Measurements from ENCODE around the gene OR51B5. TPM values are rescaled to one million over a fixed set of nuclear protein-coding genes. Genes with fewer than 3 reads are reported as not detected.

The OR51B5 gene
- polyA plus RNA-seq, 1 donor (not counting 4 experiments of a cell fraction or from before 2014, with no cell fraction given), result not detected

DNA sequence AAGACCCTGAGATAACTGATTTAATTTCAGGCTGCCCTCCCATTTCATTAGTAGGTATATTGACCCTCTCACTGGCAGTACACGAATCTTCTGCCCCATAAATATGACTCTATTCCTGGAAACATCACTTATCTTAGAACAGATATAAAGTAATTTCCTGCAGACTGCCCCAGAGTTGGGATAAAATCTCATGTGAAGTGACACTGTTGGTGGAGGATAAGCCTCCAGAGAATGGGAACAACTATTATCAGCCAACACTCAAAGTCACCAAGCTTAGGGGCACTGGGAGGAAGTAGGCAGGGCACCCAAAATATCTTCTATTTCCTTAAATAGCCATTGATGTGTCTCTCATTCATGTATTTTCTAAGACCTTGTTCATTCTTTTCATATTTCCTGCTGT lies 8.2 kb downstream of the OR51B5 start:
- FAIRE-seq, result no peak
- H3K9me3 ChIP-seq (ENCODE audit: control insufficient read depth, low read depth, low read length), result no peaks in the 10 kb centered on the region

GRCh38 chr11:5324197-5324596 lies 19.1 kb downstream of the OR51B5 start, which contains the start of gene OR51B2:
Gene OR51B2, minus strand, starts transcription at chr11:5324297. Its CDS starts 0 bp downstream, at chr11:5324297.
- no peak within 1 kb of the TSS for H2AFZ ChIP-seq (ENCODE audit: control insufficient read depth, low read length)
- dilution Hi-C loops (cut with MboI; ENCODE audit: extremely low pct_ligation_motif_present, low sequenced_read_pairs), result no loop called here
- no peaks in the 10 kb centered on the region for H4K20me1 ChIP-seq (ENCODE audit: control insufficient read depth, extremely low read depth, insufficient read depth, low read length)

More for the DNA sequence above, 8.2 kb downstream of the OR51B5 start:
- TF ChIP-seq CTCF (optimal IDR thresholded peaks at IDR 0.05 in 1 of 3, IDR thresholded peaks at IDR 0.05 in 1 of 3, conservative IDR thresholded peaks at IDR 0.05 in 1 of 3; ENCODE audit: extremely low read depth in 1 of 3, insufficient read depth in 2 of 3, low read length in 3 of 3) (no peak), EZH2 (IDR thresholded peaks at IDR 0.05; ENCODE audit: low read length) (no peak)
- dilution Hi-C loops (cut with MboI; ENCODE audit: extremely low pct_ligation_motif_present, low sequenced_read_pairs), result no loop called here
- Histone ChIP-seq H3K9me1 (ENCODE audit: control insufficient read depth, extremely low read depth, insufficient read depth, low read length) (no peaks in the 10 kb centered on the region), H2AFZ (ENCODE audit: control insufficient read depth, low read length) (no peak overlapping the region), H3K36me3 (ENCODE audit: control insufficient read depth in 2 of 2, extremely low read depth in 1 of 2, insufficient read depth in 2 of 2, low read length in 2 of 2) (no peaks in the 10 kb centered on the region), H3K4me3 (ENCODE audit: control insufficient read depth in 2 of 3, extremely low read depth in 1 of 3, insufficient read depth in 2 of 3, low read depth in 1 of 3, low read length in 3 of 3) (no peak overlapping the region), H3K27me3 (ENCODE audit: control insufficient read depth, extremely low read depth, insufficient read depth, low read length) (no peaks in the 10 kb centered on the region), H3K4me1 (ENCODE audit: control insufficient read depth, extremely low read depth, insufficient read depth, low read length) (no peaks in the 10 kb centered on the region), H3K27ac (ENCODE audit: control insufficient read depth, insufficient read depth, low read length) (no peak overlapping the region), H4K20me1 (ENCODE audit: control insufficient read depth, extremely low read depth, insufficient read depth, low read length) (no peaks in the 10 kb centered on the region), H3K4me2 (ENCODE audit: control insufficient read depth, extremely low read depth, insufficient read depth, low read depth, low read length) (no peak overlapping the region), H3K9ac (ENCODE audit: control insufficient read depth, extremely low read depth, insufficient read depth, low read length) (no peak overlapping the region), H3K79me2 (ENCODE audit: control insufficient read depth, insufficient read depth, low read length) (no peaks in the 10 kb centered on the region)
- DNase-seq (ENCODE audit: low read depth, low spot score), result no peak

More at GRCh38 chr11:5324197-5324596, 19.1 kb downstream of the OR51B5 start, which contains the start of gene OR51B2:
- Histone ChIP-seq H3K9me1 (ENCODE audit: control insufficient read depth, extremely low read depth, insufficient read depth, low read length) (no peaks in the 10 kb centered on the region), H3K4me2 (ENCODE audit: control insufficient read depth, extremely low read depth, insufficient read depth, low read depth, low read length) (no peak within 1 kb of the TSS), H3K9ac (ENCODE audit: control insufficient read depth, extremely low read depth, insufficient read depth, low read length) (no peak within 1 kb of the TSS), H3K79me2 (ENCODE audit: control insufficient read depth, insufficient read depth, low read length) (no peaks in the 10 kb centered on the region), H3K36me3 (ENCODE audit: control insufficient read depth in 2 of 2, extremely low read depth in 1 of 2, insufficient read depth in 2 of 2, low read length in 2 of 2) (no peaks in the 10 kb centered on the region), H3K4me1 (ENCODE audit: control insufficient read depth, extremely low read depth, insufficient read depth, low read length) (no peaks in the 10 kb centered on the region), H3K9me3 (ENCODE audit: control insufficient read depth, low read depth, low read length) (no peaks in the 10 kb centered on the region), H3K27ac (ENCODE audit: control insufficient read depth, insufficient read depth, low read length) (no peak within 1 kb of the TSS), H3K27me3 (ENCODE audit: control insufficient read depth, extremely low read depth, insufficient read depth, low read length) (no peaks in the 10 kb centered on the region), H3K4me3 (ENCODE audit: control insufficient read depth in 2 of 3, extremely low read depth in 1 of 3, insufficient read depth in 2 of 3, low read depth in 1 of 3, low read length in 3 of 3) (no peak within 1 kb of the TSS)
- no peak for FAIRE-seq
- TF ChIP-seq EZH2 (IDR thresholded peaks at IDR 0.05; ENCODE audit: low read length), result no peak
- TF ChIP-seq CTCF (optimal IDR thresholded peaks at IDR 0.05 in 1 of 3, IDR thresholded peaks at IDR 0.05 in 1 of 3, conservative IDR thresholded peaks at IDR 0.05 in 1 of 3; ENCODE audit: extremely low read depth in 1 of 3, insufficient read depth in 2 of 3, low read length in 3 of 3), result no peak
- DNase-seq (ENCODE audit: low read depth, low spot score), result no peak
